Effector memory CD8-positive, alpha-beta T cell (primary cell): ENCODE results near the gene FMN1.

ENCODE experiments used
- ATAC-seq: fragments of 150-1000 bp; cut with Tn5 transposase; replicated peaks from 2 replicates; pipeline ENCODE4 v1.10.0; 2021; ENCODE audit warnings: mild to moderate bottlenecking, moderate library complexity
- DNase-seq, 3 experiments: peaks; one replicate each; pipeline ENCODE4 v3.0.0; 2021
- H3K27ac Mint-ChIP-seq, 2 donors: one replicate each; pipeline ENCODE4 v1.8.0; 2022; ENCODE audit warnings: mild to moderate bottlenecking in 2 of 2, mixed read lengths in 2 of 2, moderate library complexity in 2 of 2
- H3K27me3 Mint-ChIP-seq, 2 donors: one replicate each; pipeline ENCODE4 v1.8.0; 2022; ENCODE audit warnings: mixed read lengths in 2 of 2
- H3K36me3 Mint-ChIP-seq: one replicate; pipeline ENCODE4 v1.8.0; 2022; ENCODE audit warnings: mild to moderate bottlenecking, moderate library complexity, mixed read lengths; ENCODE audit not compliant: insufficient read depth
- H3K4me1 Mint-ChIP-seq, 2 donors: one replicate each; pipeline ENCODE4 v1.8.0; 2022; ENCODE audit warnings: low read depth in 2 of 2, mixed read lengths in 2 of 2
- H3K4me3 Mint-ChIP-seq, 2 donors: one replicate each; pipeline ENCODE4 v1.8.0; 2022; ENCODE audit warnings: mild to moderate bottlenecking in 2 of 2, mixed read lengths in 2 of 2, moderate library complexity in 2 of 2
- H3K9me3 Mint-ChIP-seq, 2 donors: one replicate each; pipeline ENCODE4 v1.8.0; 2022; ENCODE audit warnings: mixed read lengths in 2 of 2

FMN1 gene

DNA sequence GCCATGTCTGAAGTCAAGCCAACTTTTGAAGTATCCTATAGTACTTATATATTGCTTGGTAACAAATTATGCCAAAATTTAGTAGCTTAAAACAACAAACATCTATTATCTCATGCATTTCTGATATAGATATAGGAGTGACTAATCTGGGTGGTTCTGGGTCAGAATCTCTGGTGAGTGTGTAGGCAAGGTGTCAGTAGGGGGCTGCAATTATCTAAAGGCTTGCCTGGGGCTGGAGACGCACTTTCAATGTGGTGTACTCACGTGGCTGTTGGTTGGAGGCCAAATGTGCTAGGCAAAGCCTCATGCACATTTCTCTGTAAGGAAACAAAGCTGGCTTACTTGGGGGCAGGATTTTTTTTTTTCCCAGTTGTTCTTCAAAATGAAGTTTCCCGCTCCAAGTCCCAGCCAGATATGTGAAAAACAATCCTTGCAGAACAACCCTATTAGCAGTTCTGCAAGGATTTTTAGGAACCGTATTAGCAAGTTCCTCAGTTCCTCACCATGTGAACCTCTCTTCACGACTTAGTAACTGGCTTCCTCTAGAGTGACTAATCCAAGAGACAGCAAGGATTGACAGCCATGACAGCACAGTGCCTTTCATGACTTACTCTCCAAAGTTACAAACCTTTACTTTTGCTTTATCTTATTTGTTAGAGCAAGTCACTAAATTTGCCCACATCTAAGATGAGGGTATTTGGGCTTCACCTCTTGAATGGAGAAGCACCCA, 450.9 kb downstream of the FMN1 start:
- Mint-ChIP-seq H3K4me3 (no peak overlapping the region), H3K36me3 (no peaks in the 10 kb centered on the region), H3K27me3 (peaks cover 0 to 15% of the 10 kb centered on the region in 2 donors), H3K4me1 (no peaks in the 10 kb centered on the region), H3K9me3 (no peaks in the 10 kb centered on the region), H3K27ac (no peak overlapping the region)
- ATAC-seq (no peak), DNase-seq (no peak)

- Mint-ChIP-seq H3K4me3 (no peak overlapping the region), H3K36me3 (no peaks in the 10 kb centered on the region), H3K27me3 (peaks cover 15 to 45% of the 10 kb centered on the region in 2 donors), H3K27ac (no peak overlapping the region), H3K4me1 (no peaks in the 10 kb centered on the region), H3K9me3 (no peaks in the 10 kb centered on the region)
- DNase-seq (no peak), ATAC-seq (no peak)
Observed at GRCh38 chr15:32739522-32740063, 454.9 kb downstream of the FMN1 start.

DNA sequence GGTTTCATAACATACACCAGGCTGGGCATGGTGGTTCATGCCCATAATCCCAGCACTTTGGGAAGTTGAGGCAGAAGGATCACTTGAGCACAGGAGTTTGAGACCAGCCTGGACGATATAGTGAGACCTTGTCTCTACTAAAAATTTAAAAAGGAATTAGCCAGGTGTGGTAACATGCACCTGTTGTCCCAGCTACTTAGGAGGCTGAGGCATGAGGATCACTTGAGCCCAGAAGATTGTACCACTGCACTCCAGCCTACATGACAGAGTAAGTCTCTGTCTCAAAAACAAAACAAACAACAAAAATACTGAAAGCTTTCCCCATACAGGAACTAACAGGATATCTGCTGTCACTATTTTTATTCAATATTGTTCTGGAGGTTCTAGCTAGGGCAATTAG, 455.8 kb downstream of the FMN1 start:
- ATAC-seq: no peak

DNA sequence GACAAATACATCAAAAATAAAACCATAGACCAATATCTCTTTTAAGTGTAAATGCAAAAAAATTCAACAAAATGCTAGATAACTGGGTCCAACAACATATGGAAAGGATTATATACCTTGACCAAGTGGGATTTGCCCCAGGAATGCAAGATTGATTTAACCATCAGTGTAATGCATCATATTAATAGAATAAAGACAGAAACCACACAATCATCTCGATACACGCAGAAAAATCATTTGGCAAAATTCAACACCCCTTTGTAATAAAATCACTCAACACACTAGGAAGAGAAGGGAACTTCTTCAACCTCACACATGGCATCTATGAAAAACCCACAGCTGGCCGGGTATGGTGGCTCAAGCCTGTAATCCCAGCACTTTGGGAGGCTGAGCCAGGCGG, 457.2 kb downstream of the FMN1 start:
- ATAC-seq (no peak), DNase-seq (no peak)
- Mint-ChIP-seq H3K36me3 (no peaks in the 10 kb centered on the region), H3K27me3 (peaks cover 19 to 47% of the 10 kb centered on the region in 2 donors), H3K4me1 (no peaks in the 10 kb centered on the region), H3K27ac (no peak overlapping the region), H3K4me3 (no peak overlapping the region), H3K9me3 (no peaks in the 10 kb centered on the region)

More for the DNA sequence above, 455.8 kb downstream of the FMN1 start:
- no peaks in the 10 kb centered on the region for H3K9me3 Mint-ChIP-seq
- H3K27ac Mint-ChIP-seq: no peak overlapping the region
- peaks cover 19 to 50% of the 10 kb centered on the region in 2 donors for H3K27me3 Mint-ChIP-seq
- DNase-seq: no peak
- no peaks in the 10 kb centered on the region for H3K36me3 Mint-ChIP-seq
- H3K4me1 Mint-ChIP-seq: no peaks in the 10 kb centered on the region
- H3K4me3 Mint-ChIP-seq: no peak overlapping the region

GRCh38 chr15:32736701-32737061, 457.8 kb downstream of the FMN1 start:
- Mint-ChIP-seq H3K27ac (no peak overlapping the region), H3K4me1 (no peaks in the 10 kb centered on the region), H3K4me3 (no peak overlapping the region), H3K27me3 (peaks cover 19 to 53% of the 10 kb centered on the region in 2 donors), H3K9me3 (no peaks in the 10 kb centered on the region), H3K36me3 (no peaks in the 10 kb centered on the region)
- ATAC-seq: no peak
- DNase-seq: no peak

GRCh38 chr15:32735989-32736700, 458.4 kb downstream of the FMN1 start:
- ATAC-seq (no peak), DNase-seq (no peak)
- no peaks in the 10 kb centered on the region for H3K36me3 Mint-ChIP-seq
- H3K27me3 Mint-ChIP-seq: peaks cover 19 to 58% of the 10 kb centered on the region in 2 donors
- no peaks in the 10 kb centered on the region for H3K9me3 Mint-ChIP-seq
- H3K4me3 Mint-ChIP-seq: no peak overlapping the region
- H3K4me1 Mint-ChIP-seq: no peaks in the 10 kb centered on the region
- no peak overlapping the region for H3K27ac Mint-ChIP-seq

DNA sequence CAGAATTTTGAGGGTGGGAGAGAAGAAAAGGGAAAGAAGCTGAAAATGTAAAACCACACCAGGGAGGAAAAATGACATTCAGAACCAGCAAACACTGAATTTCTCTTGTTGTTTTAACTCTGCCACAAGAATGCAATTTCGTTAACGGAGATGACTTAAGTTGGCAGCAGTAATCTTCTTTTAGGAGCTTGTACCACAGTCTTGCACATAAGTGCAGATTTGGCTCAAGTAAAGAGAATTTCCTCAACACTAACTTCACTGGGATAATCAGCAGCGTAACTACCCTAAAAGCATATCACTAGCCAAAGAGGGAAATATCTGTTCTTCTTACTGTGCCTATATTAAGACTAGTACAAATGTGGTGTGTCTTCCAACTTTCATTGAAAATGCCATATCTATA, 461.2 kb downstream of the FMN1 start:
- ATAC-seq: no peak
- H3K4me3 Mint-ChIP-seq: no peak overlapping the region
- H3K27ac Mint-ChIP-seq: no peak overlapping the region
- DNase-seq: no peak
- H3K36me3 Mint-ChIP-seq: no peaks in the 10 kb centered on the region
- peaks cover 34 to 82% of the 10 kb centered on the region in 2 donors for H3K27me3 Mint-ChIP-seq
- no peaks in the 10 kb centered on the region for H3K4me1 Mint-ChIP-seq
- H3K9me3 Mint-ChIP-seq: no peaks in the 10 kb centered on the region

DNA sequence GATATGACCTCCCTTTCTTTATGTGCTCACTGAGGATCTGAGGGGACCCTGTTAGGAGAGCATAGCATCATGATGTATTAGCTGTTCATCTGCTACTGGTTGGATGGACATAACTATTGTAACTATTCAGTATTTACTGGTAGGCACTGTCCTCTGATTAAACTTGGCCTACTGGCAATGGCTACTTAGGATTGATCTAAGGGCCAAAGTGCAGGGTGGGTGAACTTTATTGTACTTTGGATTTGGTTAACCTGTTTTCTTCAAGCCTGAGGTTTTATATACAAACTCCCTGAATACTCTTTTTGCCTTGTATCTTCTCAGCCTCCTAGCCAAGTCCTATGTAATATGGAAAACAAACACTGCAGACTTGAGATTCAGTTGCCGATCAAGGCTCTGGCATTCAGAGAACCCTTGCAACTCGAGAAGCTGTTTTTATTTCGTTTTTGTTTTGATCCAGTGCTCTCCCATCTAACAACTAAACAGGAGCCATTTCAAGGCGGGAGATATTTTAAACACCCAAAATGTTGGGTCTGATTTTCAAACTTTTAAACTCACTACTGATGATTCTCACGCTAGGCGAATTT, 461.8 kb downstream of the FMN1 start:
- ATAC-seq: no peak
- Mint-ChIP-seq H3K4me3 (no peak overlapping the region), H3K4me1 (no peaks in the 10 kb centered on the region), H3K27ac (no peak overlapping the region), H3K9me3 (no peaks in the 10 kb centered on the region), H3K36me3 (no peaks in the 10 kb centered on the region), H3K27me3 (peaks cover 34 to 82% of the 10 kb centered on the region in 2 donors)
- no peak for DNase-seq

GRCh38 chr15:32730677-32731654, 463.5 kb downstream of the FMN1 start:
- DNase-seq (no peak), ATAC-seq (no peak)
- Mint-ChIP-seq H3K4me3 (no peak overlapping the region), H3K9me3 (peaks cover 4 to 7% of the 10 kb centered on the region in 2 donors), H3K27me3 (peaks cover 35 to 77% of the 10 kb centered on the region in 2 donors), H3K4me1 (no peaks in the 10 kb centered on the region), H3K27ac (no peak overlapping the region), H3K36me3 (no peaks in the 10 kb centered on the region)

- Mint-ChIP-seq H3K4me1 (no peaks in the 10 kb centered on the region), H3K9me3 (peaks cover 4 to 7% of the 10 kb centered on the region in 2 donors), H3K4me3 (no peak overlapping the region), H3K27me3 (peaks cover 43 to 77% of the 10 kb centered on the region in 2 donors), H3K36me3 (no peaks in the 10 kb centered on the region), H3K27ac (no peak overlapping the region)
- DNase-seq (no peak), ATAC-seq (no peak)
Observed at GRCh38 chr15:32729700-32730395, 464.7 kb downstream of the FMN1 start.

- DNase-seq (no peak), ATAC-seq (no peak)
- Mint-ChIP-seq H3K4me3 (no peak overlapping the region), H3K27ac (no peak overlapping the region), H3K27me3 (peaks cover 54 to 72% of the 10 kb centered on the region in 2 donors), H3K36me3 (no peaks in the 10 kb centered on the region), H3K4me1 (peaks cover 0 to 3% of the 10 kb centered on the region in 2 donors), H3K9me3 (peaks cover 6 to 7% of the 10 kb centered on the region in 2 donors)
Observed at GRCh38 chr15:32723171-32723948, 471.2 kb downstream of the FMN1 start.

- ATAC-seq: no peak
- H3K9me3 Mint-ChIP-seq: peaks cover 6 to 7% of the 10 kb centered on the region in 2 donors
- H3K4me3 Mint-ChIP-seq: no peak overlapping the region
- peaks cover 63 to 84% of the 10 kb centered on the region in 2 donors for H3K27me3 Mint-ChIP-seq
- peaks cover under 1 to 6% of the 10 kb centered on the region in 2 donors for H3K4me1 Mint-ChIP-seq
- H3K36me3 Mint-ChIP-seq: no peaks in the 10 kb centered on the region
- no peak for DNase-seq
- no peak overlapping the region for H3K27ac Mint-ChIP-seq
Observed at GRCh38 chr15:32722136-32722535, 472.4 kb downstream of the FMN1 start.
